ENCODE data around the gene UBE4A.

DNA sequence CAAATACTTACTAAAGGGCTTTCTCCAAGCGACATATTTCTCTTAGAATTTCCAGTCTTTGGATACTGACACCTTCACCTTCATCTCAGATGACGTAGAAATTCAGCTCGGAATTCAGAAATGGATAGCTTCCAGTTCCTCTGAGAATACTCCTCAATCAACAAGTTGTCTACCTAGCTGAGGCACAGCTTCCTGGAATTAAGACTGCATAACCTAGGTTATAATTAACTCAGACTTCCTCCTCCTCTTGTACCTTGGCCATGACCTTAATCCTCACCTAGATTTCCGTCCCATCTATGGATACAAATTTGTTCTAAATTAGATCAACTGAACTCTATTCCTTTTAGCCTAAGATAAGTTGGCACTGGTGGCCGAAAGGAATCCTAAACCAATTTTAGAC lies 59.4 kb downstream of the UBE4A start:
- TF ChIP-seq, protein P1, sequence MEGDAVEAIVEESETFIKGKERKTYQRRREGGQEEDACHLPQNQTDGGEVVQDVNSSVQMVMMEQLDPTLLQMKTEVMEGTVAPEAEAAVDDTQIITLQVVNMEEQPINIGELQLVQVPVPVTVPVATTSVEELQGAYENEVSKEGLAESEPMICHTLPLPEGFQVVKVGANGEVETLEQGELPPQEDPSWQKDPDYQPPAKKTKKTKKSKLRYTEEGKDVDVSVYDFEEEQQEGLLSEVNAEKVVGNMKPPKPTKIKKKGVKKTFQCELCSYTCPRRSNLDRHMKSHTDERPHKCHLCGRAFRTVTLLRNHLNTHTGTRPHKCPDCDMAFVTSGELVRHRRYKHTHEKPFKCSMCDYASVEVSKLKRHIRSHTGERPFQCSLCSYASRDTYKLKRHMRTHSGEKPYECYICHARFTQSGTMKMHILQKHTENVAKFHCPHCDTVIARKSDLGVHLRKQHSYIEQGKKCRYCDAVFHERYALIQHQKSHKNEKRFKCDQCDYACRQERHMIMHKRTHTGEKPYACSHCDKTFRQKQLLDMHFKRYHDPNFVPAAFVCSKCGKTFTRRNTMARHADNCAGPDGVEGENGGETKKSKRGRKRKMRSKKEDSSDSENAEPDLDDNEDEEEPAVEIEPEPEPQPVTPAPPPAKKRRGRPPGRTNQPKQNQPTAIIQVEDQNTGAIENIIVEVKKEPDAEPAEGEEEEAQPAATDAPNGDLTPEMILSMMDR (IDR thresholded peaks at IDR 0.05): no peak
- no peak for TF ChIP-seq POLR2A (IDR thresholded peaks at IDR 0.05)

All from lower leg skin (tissue), 3 donors.